SK-N-SH treated with all-trans-retinoic acid at 6 μM for 48 hours (cell line): ENCODE results near the gene FAM217B.

ENCODE experiments used
- ATAC-seq: fragments of 200-7000 bp; cut with Tn5 transposase; 3 replicates; pipeline ENCODE4 v1.9.1; 2020; ENCODE audit warnings: mild to moderate bottlenecking, moderate library complexity
- ARNTL ChIP-seq: fragments of 450-650 bp; formaldehyde crosslinking; IDR thresholded peaks from 2 replicates; pipeline ENCODE4 v1.5.0; 2020; ENCODE audit warnings: low read depth, mild to moderate bottlenecking, moderate library complexity, borderline replicate concordance
- BACH2 ChIP-seq: fragments of 250-450 bp; sonication (Bioruptor Pico); IDR thresholded peaks from 2 replicates; pipeline ENCODE4 v1.9.0; 2021; ENCODE audit warnings: mild to moderate bottlenecking, borderline replicate concordance
- CREB5 ChIP-seq: fragments of 250-450 bp; sonication (Bioruptor Pico); IDR thresholded peaks from 2 replicates; pipeline ENCODE4 v1.5.1; 2020; ENCODE audit warnings: low read depth, mild to moderate bottlenecking, moderate library complexity
- ESRRG ChIP-seq: fragments of 250-450 bp; sonication (Bioruptor Pico); IDR thresholded peaks from 2 replicates; pipeline ENCODE4 v1.6.1; 2021; ENCODE audit warnings: mild to moderate bottlenecking
- GLIS3 ChIP-seq: fragments of 250-450 bp; sonication (Bioruptor Pico); IDR thresholded peaks from 2 replicates; pipeline ENCODE4 v1.5.0; 2020; ENCODE audit warnings: mild to moderate bottlenecking, moderate library complexity
- ISL1 ChIP-seq: fragments of 250-450 bp; sonication (Bioruptor Pico); IDR thresholded peaks from 2 replicates; pipeline ENCODE4 v2.1.2; 2022; ENCODE audit warnings: mild to moderate bottlenecking, moderate library complexity
- OSR1 ChIP-seq: fragments of 250-450 bp; sonication (Bioruptor Pico); IDR thresholded peaks from 2 replicates; pipeline ENCODE4 v1.8.0; 2022; ENCODE audit warnings: moderate library complexity, mild to moderate bottlenecking, inconsistent platforms
- PATZ1 ChIP-seq: fragments of 250-450 bp; sonication (Bioruptor Pico); IDR thresholded peaks from 2 replicates; pipeline ENCODE4 v1.8.0; 2020; ENCODE audit warnings: mild to moderate bottlenecking, moderate library complexity, borderline replicate concordance
- POU6F1 ChIP-seq: fragments of 250-450 bp; sonication (Bioruptor Pico); IDR thresholded peaks from 2 replicates; pipeline ENCODE4 v1.8.0; 2021; ENCODE audit warnings: low read depth, mild to moderate bottlenecking, moderate library complexity, borderline replicate concordance
- PPARA ChIP-seq: fragments of 250-450 bp; sonication (Bioruptor Pico); IDR thresholded peaks from 2 replicates; pipeline ENCODE4 v1.5.0; 2020; ENCODE audit warnings: mild to moderate bottlenecking, borderline replicate concordance
- RARB ChIP-seq: fragments of 250-450 bp; sonication (Bioruptor Pico); IDR thresholded peaks from 2 replicates; pipeline ENCODE4 v1.8.0; 2021; ENCODE audit warnings: mild to moderate bottlenecking, moderate library complexity
- SNAI2 ChIP-seq: fragments of 250-450 bp; sonication (Bioruptor Pico); IDR thresholded peaks from 2 replicates; pipeline ENCODE4 v1.5.0; 2020; ENCODE audit warnings: mild to moderate bottlenecking, moderate library complexity
- TCF4 ChIP-seq: fragments of 250-450 bp; sonication (Bioruptor Pico); IDR thresholded peaks from 2 replicates; pipeline ENCODE4 v1.8.0; 2021; ENCODE audit warnings: mild to moderate bottlenecking, moderate library complexity, borderline replicate concordance
- TOX ChIP-seq: fragments of 250-450 bp; sonication (Bioruptor Pico); IDR thresholded peaks from 2 replicates; pipeline ENCODE4 v1.8.0; 2021; ENCODE audit warnings: mild to moderate bottlenecking, moderate library complexity, borderline replicate concordance
- ZC3H10 ChIP-seq: fragments of 250-450 bp; sonication (Bioruptor Pico); IDR thresholded peaks from 2 replicates; pipeline ENCODE4 v1.5.1; 2021; ENCODE audit warnings: mild to moderate bottlenecking, moderate library complexity
- ZFP3 ChIP-seq: fragments of 250-450 bp; sonication (Bioruptor Pico); IDR thresholded peaks from 2 replicates; pipeline ENCODE4 v1.5.0; 2020; ENCODE audit warnings: mild to moderate bottlenecking, moderate library complexity
- ZFP30 ChIP-seq: fragments of 450-650 bp; formaldehyde crosslinking; IDR thresholded peaks from 2 replicates; pipeline ENCODE4 v1.5.0; 2022; ENCODE audit warnings: mild to moderate bottlenecking, moderate library complexity
- ZNF565 ChIP-seq: fragments of 450-650 bp; formaldehyde crosslinking; conservative IDR thresholded peaks from 2 replicates; pipeline ENCODE4 v1.5.0; 2020; ENCODE audit warnings: low read depth, mild to moderate bottlenecking, moderate library complexity
- ZNF70 ChIP-seq: fragments of 450-650 bp; formaldehyde crosslinking; IDR thresholded peaks from 2 replicates; pipeline ENCODE4 v1.5.0; 2020; ENCODE audit warnings: mild to moderate bottlenecking, moderate library complexity
- ZNF8 ChIP-seq: fragments of 450-650 bp; formaldehyde crosslinking; IDR thresholded peaks from 2 replicates; pipeline ENCODE4 v1.5.0; 2020; ENCODE audit warnings: mild to moderate bottlenecking, moderate library complexity

The FAM217B gene

GRCh38 chr20:59947376-59947775 is 7.2 kb downstream of the FAM217B start (continued):
- no peak for TF ChIP-seq OSR1 (CRISPR knock-in tag)
- TF ChIP-seq CREB5 (CRISPR knock-in tag) = no peak
- TF ChIP-seq ZNF8 = no peak
- no peak for TF ChIP-seq GLIS3 (CRISPR knock-in tag)
- no peak for TF ChIP-seq ZNF565 (CRISPR knock-in tag)
- TF ChIP-seq ISL1 (CRISPR knock-in tag) = no peak
- no peak for TF ChIP-seq PPARA (CRISPR knock-in tag)
- TF ChIP-seq RARB (CRISPR knock-in tag) = no peak
- TF ChIP-seq ARNTL (CRISPR knock-in tag) = no peak
- TF ChIP-seq SNAI2 (CRISPR knock-in tag) = no peak
- no peak for TF ChIP-seq PATZ1 (CRISPR knock-in tag)
- no peak for TF ChIP-seq TOX (CRISPR knock-in tag)
- TF ChIP-seq ESRRG (CRISPR knock-in tag) = no peak
- TF ChIP-seq, all 23 proteins: peak for 0

- no peak for ATAC-seq
- no peak for TF ChIP-seq ZNF8
Observed at GRCh38 chr20:59948212-59948611, 8.0 kb downstream of the FAM217B start.

- peak; percentile 80; the same call in 2 of the 3 replicates for ATAC-seq
- TF ChIP-seq ZC3H10 (CRISPR knock-in tag) = no peak
- no peak for TF ChIP-seq ISL1 (CRISPR knock-in tag)
- no peak for TF ChIP-seq TCF4 (CRISPR knock-in tag)
Observed at GRCh38 chr20:59948828-59949720, 8.9 kb downstream of the FAM217B start.

GRCh38 chr20:59949911-59950310 is 9.7 kb downstream of the FAM217B start:
- no peak for ATAC-seq
- TF ChIP-seq BACH2 (CRISPR knock-in tag) = no peak
- no peak for TF ChIP-seq CREB5 (CRISPR knock-in tag)
- TF ChIP-seq ZNF8 = no peak
- no peak for TF ChIP-seq POU6F1 (CRISPR knock-in tag)
- TF ChIP-seq ZNF565 (CRISPR knock-in tag) = no peak
- TF ChIP-seq ZNF70 (CRISPR knock-in tag) = no peak
- no peak for TF ChIP-seq PATZ1 (CRISPR knock-in tag)
- no peak for TF ChIP-seq GLIS3 (CRISPR knock-in tag)
- no peak for TF ChIP-seq SNAI2 (CRISPR knock-in tag)
- TF ChIP-seq PPARA (CRISPR knock-in tag) = no peak
- TF ChIP-seq ZFP30 = no peak
- no peak for TF ChIP-seq TCF4 (CRISPR knock-in tag)
- TF ChIP-seq ZFP3 = no peak
